Measurements from ENCODE around the gene LEP. TPM values are rescaled to one million over a fixed set of nuclear protein-coding genes. Genes with fewer than 3 reads are reported as not detected.
A peak's percentile ranks its signal among the peaks of the same experiment; 100 is the strongest.

LEP gene
- total RNA-seq, 1 experiment from 2014 or later, result not detected

GRCh38 chr7:128209229-128210035, 31.6 kb upstream of the LEP start:
- no peak overlapping the region for H3K4me3 ChIP-seq (ENCODE audit: low read depth in 2 of 2, low read length in 2 of 2)
- no peak overlapping the region for H3K27ac ChIP-seq (ENCODE audit: low read length)
- ATAC-seq (peak; percentile 74), DNase-seq (ENCODE audit: low read depth, low spot score) (peak; percentile 78)
- no TSS peak for BruUV-seq (replicated peaks)
- CTCF ChIA-PET, result interaction anchor here (0.5 to 3.7 kb wide), 15 partner anchors 16 to 501 kb away, joined by 3 to 38 read pairs (median 6); no protein-coding TSS in a partner anchor
- H3K27me3 ChIP-seq (ENCODE audit: control insufficient read depth, insufficient read depth, low read length), result peaks cover 3% of the 10 kb centered on the region; the same call in 1 of the 2 replicates
- intact Hi-C loops (cut with micrococcal nuclease; ENCODE audit: unreplicated experiment) (loop anchor here (1.0 to 5.0 kb wide), 2 partner anchors 74 to 502 kb away; no protein-coding TSS in a partner anchor), in situ Hi-C loops (cut with HindIII; ENCODE audit: low pct_unique_long_range_greater_than_20kb, low sequenced_read_pairs) (no loop called here)
- TF ChIP-seq TCF7L2 (IDR thresholded peaks at IDR 0.05; ENCODE audit: low read depth, low read length) (no peak), CTCF (IDR thresholded peaks at IDR 0.05) (peak; percentile 97), REST (IDR thresholded peaks at IDR 0.05; ENCODE audit: insufficient read depth in 1 of 2, low read depth in 2 of 2, low read length in 1 of 2) (0 out of 4 replicates have a peak, but pooled peaks of 1 of the 2 experiments have one; percentile 23)
- no peaks in the 10 kb centered on the region for H3K36me3 ChIP-seq (ENCODE audit: control insufficient read depth, insufficient read depth, low read length)
- no peaks in the 10 kb centered on the region; the same call in 1 of the 2 replicates for H3K4me1 ChIP-seq (ENCODE audit: control insufficient read depth, insufficient read depth, low read length)
- H3K9me3 ChIP-seq (ENCODE audit: control insufficient read depth, insufficient read depth, low read depth, low read length), result no peaks in the 10 kb centered on the region
- POLR2A ChIA-PET, result interaction anchor here (0.5 to 0.6 kb wide), 2 partner anchors 15 to 292 kb away, joined by 3 to 9 read pairs; no protein-coding TSS in a partner anchor

- in situ Hi-C loops (cut with HindIII; ENCODE audit: low pct_unique_long_range_greater_than_20kb, low sequenced_read_pairs), result no loop called here
- BruUV-seq (replicated peaks), result no TSS peak
- POLR2A ChIA-PET, result interaction anchor here (0.5 to 0.6 kb wide), 2 partner anchors 14 to 292 kb away, joined by 3 to 9 read pairs; no protein-coding TSS in a partner anchor
Observed at GRCh38 chr7:128210036-128210347, 31.1 kb upstream of the LEP start.

More at GRCh38 chr7:128210036-128210347, 31.1 kb upstream of the LEP start:
- ATAC-seq, result peak; percentile 5; the same call in 1 of the 2 replicates
- CTCF ChIA-PET, result interaction anchor here (0.5 to 3.7 kb wide), 14 partner anchors 16 to 502 kb away, joined by 3 to 38 read pairs (median 6); no protein-coding TSS in a partner anchor
- H3K27me3 ChIP-seq (ENCODE audit: control insufficient read depth, insufficient read depth, low read length), result peaks cover 3% of the 10 kb centered on the region
- H3K36me3 ChIP-seq (ENCODE audit: control insufficient read depth, insufficient read depth, low read length), result no peaks in the 10 kb centered on the region
- H3K9me3 ChIP-seq (ENCODE audit: control insufficient read depth, insufficient read depth, low read depth, low read length), result no peaks in the 10 kb centered on the region
- H3K4me3 ChIP-seq (ENCODE audit: low read depth in 2 of 2, low read length in 2 of 2), result no peak overlapping the region
- TF ChIP-seq SIN3A (IDR thresholded peaks at IDR 0.05; ENCODE audit: borderline replicate concordance, insufficient read depth, low read depth, low read length), result no peak
- TF ChIP-seq POLR2AphosphoS5 (IDR thresholded peaks at IDR 0.05; ENCODE audit: low read depth, low read length), result no peak
- TF ChIP-seq TCF7L2 (IDR thresholded peaks at IDR 0.05; ENCODE audit: low read depth, low read length), result no peak
- H3K27ac ChIP-seq (ENCODE audit: low read length), result no peak overlapping the region
- DNase-seq (ENCODE audit: low read depth, low spot score), result no peak
- intact Hi-C loops (cut with micrococcal nuclease; ENCODE audit: unreplicated experiment), result no loop called here
- H3K4me1 ChIP-seq (ENCODE audit: control insufficient read depth, insufficient read depth, low read length), result no peaks in the 10 kb centered on the region; the same call in 1 of the 2 replicates

Data from Panc1 (cell line).